GM13976 (cell line): Measurements from ENCODE around the gene VAV1.
"Not testable (repeated sequence)": the region's sequence is repeated elsewhere in the genome, so short reads cannot be mapped to it uniquely, and the experiment has no call there.

ENCODE experiments used
- DNase-seq: peaks from one replicate; pipeline ENCODE4 v3.0.0; 2012; ENCODE audit warnings: low spot score
- CTCF ChIP-seq: IDR thresholded peaks from 2 replicates; pipeline ENCODE4 v1.5.1; 2012; ENCODE audit warnings: borderline replicate concordance, mild to moderate bottlenecking; ENCODE audit not compliant: insufficient read depth; ENCODE audit errors: extremely low read depth, missing control alignments, control extremely low read depth
- in situ Hi-C: fragments of 300-500 bp; cut with MboI; formaldehyde crosslinking; loops from one replicate; pipeline ENCODE4 v1.12.0; 2022; ENCODE audit warnings: low sequenced_read_pairs, mixed read lengths, inconsistent platforms; ENCODE audit not compliant: unreplicated experiment

VAV1 gene

GRCh38 chr19:6772866-6773322, 386 bp downstream of the VAV1 start:
- in situ Hi-C loops, result no loop called here
- no peak for DNase-seq
- TF ChIP-seq CTCF, result no peak

DNA sequence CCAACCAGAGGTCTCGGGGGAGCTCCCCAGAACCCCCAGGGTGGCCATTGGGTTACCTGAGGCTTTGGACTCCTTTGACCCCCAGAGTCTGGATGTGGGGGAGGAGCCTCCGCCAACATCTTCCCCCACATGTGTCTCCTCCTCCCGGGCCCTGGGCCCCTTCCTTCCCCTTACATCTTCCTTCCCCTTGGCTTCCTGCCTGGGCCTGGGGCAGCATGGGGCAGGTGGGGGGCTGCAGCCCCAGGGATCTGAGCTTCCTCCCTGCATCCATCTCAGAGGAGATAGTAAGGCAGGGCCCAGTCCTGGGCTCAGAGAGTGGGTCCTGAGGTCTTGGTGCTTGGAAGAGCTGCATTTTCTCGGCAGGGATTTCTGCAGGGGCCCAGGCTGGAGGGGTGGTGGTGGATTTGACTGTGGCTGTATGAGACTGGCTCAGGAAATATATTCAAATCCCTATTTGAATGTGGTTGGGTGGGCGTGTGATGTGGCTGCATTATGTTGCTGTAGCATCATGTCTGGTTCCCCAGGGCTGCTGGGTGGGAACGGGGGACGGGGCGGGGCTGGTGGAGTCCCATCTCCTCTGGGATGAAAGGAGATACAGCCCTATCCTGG, 919 bp downstream of the VAV1 start:
- TF ChIP-seq CTCF, result no peak
- in situ Hi-C loops, result no loop called here
- DNase-seq, result peak; percentile 72

GRCh38 chr19:6774821-6775707, 2.6 kb downstream of the VAV1 start:
- in situ Hi-C loops, result no loop called here
- DNase-seq, result no peak
- no peak for TF ChIP-seq CTCF

DNA sequence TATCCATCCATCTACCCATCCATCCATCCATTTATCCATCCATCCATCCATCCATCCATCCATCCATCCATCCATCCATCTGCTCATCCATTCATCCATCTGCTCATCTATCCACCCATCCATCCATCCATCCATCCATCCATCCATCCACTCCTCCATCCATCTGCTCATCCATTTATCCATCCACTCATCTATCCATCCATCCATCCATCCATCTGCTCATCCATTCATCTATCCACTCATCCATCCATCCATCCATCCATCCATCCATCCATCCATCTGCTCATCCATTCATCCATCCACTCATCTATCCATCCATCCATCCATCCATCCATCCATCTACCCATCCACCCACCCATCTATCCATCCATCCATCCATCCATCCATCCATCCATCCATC, 3.5 kb downstream of the VAV1 start:
- in situ Hi-C loops, DNase-seq: not testable (repeated sequence)

GRCh38 chr19:6776999-6777398, 4.5 kb downstream of the VAV1 start:
- no peak for TF ChIP-seq CTCF
- no peak for DNase-seq
- in situ Hi-C loops, result no loop called here

DNA sequence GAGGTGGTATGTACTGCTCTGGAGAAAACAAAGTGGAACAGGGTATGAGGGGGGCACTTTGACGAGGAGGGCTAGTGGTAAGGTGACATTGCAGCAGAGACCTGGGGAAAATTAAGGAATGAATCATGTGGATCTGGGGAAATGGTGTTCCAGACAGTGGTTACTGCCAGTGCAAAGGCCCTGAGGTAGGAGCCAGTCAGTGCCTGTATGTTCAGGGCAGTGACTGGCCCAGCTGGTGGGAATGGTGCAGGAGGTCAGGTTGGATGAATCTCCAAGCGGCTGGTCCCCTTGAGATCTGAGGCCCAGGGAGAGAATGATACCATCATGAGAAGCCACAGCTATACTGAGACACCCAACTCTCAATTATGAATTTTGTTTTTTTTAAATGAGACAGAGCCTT, 4.9 kb downstream of the VAV1 start:
- no peak for DNase-seq
- no peak for TF ChIP-seq CTCF
- in situ Hi-C loops, result no loop called here

GRCh38 chr19:6778386-6778785, 5.9 kb downstream of the VAV1 start:
- no peak for TF ChIP-seq CTCF
- in situ Hi-C loops, result no loop called here
- no peak for DNase-seq
